Superior temporal gyrus (tissue), 1 donor: ENCODE results near the gene CBX1.

ENCODE experiments used
- DNase-seq: peaks from one replicate; pipeline ENCODE4 v3.0.0-alpha.2; 2016; ENCODE audit errors: extremely low spot score

The CBX1 gene

DNA sequence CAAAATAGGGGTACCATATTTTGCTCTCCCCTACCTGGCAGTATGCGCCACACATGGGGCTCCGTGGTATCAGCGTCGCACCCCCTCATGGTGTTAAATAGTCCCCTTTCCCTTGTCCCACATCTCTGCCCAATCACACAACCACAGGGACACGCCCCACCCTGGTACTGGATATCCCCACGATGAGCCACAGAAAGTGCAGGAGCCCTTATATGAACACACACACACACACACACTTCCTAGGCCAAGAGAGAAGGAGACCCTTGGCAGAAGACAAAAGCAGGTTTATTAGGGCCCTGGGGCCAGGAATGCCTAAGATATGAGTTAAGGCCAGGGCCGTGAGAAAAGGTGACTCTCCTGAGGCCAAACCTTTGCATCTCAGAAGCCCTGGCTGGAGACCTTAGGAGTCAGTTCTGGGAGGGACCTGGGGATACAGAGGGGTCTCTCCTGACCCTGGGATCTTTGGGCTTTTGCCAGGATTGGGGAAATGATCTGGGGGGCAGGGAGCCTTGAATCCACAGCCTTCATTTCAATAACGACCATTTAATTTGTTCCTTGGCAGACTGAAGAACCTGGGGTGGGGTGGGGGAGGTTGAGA, 75.3 kb downstream of the CBX1 start:
- no peak for DNase-seq

DNA sequence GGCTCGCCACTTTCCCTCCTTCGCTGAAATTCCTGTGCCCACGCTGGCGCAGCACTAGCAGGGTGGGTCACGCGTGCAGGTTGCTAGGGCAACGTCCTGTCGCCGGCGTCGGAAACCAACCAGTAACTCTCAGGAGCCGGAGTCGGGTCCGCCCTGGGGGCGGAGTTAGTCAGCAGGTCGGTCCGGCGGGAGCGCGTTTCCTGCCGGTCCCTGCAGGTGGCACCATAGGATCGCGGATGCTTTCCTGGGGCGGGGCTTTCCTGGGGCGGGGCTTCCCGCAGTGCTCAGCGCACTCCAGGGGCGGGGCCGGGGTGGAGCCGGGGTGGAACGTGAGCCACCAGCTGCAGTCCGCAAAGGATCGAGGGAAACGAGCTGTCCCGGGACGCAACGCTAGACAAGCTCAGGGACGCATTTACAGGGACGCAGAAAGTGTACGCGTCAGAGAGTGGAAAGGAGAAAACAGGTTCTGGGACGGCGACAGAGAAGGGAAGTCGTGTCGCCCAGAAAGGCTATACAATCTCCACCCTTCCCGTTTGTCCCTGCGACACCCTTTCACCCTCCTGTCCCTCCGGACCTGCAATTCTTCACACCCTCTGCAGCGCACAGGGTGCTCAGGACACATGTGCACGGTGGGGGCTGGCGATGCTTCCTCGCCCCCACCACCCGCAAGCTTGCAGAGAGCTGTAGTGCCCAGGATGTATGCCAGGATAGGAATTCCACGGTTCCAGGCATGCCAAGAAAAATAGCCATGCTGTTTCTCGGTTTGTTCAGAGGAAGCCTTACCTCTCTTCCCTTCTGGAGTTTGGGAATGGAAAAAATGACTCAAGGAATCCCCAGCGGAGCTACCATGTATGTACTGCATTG, 76.0 kb downstream of the CBX1 start:
- DNase-seq: peak; percentile 95

DNA sequence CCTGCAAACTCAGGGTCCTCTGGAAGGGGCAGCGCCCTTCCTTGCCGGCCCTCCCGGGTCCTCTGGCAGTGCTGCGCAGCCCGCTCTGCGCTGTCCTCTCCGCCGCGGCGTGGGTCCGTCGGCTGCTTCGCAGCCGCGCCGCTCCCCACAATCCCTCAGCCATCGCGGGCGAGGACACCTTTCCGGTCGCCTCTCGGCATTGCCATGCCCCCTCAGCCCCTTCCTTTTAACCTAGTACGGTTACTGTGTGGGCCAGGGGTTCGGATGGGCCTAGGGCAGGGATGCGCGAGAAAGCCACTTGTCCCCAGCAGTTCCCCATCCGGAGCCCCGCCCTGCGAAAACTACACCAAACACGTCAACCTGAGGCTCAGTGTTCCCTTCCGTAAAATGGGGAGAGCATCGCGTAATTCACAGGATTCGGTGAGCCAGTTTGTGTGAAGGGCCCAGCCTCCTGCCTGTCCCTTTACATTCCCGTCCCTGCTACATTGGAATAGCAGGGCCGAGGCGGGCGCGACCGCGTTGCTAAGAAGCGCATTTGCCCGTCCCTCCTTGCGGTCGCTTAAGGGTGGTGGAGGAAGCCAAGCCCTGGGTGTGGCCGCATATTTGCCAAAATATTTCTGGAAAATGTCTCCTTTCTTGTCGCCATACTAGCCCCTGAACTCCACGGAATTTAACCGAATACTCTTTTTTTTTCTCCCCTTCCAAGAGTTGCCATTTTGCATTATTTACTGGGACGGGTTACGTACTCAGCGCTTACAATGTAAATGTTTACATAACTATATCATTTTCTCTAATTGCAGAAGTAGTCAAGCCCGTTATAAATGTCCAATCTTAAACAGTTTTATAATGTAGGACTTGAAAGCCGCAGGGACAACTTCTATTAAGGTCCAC, 76.9 kb downstream of the CBX1 start:
- no peak for DNase-seq

DNA sequence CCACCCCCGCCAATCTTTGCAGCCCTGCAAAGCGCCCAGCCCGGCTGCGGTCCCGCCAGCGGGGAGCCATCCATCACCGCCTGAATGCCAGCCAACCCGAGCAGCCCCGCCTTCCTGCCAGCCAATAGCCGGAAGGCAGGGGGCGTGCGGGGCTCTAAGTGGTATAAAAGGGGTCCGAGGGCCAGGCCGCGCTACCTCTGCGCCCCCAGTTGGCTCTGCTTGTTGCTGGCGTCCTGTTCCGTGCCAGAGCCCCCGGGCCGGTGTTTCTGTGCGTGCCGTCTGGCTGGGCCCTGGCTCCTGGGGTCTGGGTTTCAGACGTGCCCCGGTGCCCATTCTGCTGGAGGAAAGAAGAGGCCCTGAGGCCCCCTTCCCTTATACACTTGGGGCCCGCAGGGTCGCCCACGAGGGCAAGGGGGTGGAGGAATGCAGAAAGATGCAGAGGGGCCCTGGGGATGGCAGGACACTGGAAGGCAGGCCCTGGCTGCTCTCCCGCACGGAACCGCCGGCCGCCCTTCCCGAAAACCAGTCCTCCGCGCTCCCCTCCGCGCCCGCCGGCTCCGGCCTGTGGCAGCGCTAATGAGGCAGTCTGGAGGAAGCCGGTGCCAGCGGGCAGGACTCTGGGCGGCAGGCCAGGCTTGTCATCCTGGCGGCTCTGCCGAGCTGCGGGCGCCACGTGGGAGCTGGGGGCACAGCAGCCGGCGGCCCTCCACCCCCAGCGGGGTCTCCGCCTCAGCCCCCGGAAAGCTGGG, 77.7 kb downstream of the CBX1 start:
- peak; percentile 87 for DNase-seq

DNA sequence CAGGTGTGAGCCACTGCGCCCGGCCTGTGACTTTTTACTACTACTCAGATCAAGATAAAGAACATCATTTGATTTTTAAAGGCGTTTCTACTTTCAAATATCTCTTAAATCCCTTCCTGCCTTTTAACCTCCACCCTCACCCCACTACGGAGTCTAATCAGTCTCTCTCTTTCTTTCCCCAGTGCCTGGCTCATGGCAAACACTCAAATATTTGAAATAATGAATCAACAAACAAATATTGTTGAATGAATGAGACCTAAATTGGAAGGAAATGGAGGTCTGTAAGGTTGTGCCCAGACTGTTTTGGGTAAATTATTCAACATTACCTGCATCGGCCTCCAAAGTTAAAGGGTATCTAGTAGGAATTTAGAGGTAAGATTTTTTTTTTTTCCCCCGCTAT, 78.4 kb downstream of the CBX1 start:
- DNase-seq: no peak

DNA sequence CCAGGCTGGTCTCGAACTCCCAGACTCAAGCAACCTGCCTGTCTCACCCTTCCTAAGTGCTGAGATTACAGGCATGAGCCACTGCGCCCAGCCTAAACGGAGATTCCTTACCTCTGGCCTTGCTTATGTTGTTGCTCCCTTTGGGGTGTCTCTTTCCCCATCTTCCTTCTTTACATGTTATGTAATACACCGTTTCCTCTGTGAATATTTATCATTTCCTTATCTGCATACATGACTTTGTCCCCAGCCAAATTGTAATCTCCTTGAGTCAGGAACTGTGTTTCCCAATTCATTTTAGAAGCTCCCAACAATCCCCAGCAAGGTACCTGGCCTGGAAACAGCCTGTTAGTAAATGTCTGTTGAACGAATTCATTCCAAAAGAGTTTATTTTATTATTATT, 79.3 kb downstream of the CBX1 start:
- no peak for DNase-seq
